ENCODE measurements around the gene POP7. TPM values are rescaled to one million over a fixed set of nuclear protein-coding genes. Genes with fewer than 3 reads are reported as not detected.
"Not testable (repeated sequence)": the region's sequence is repeated elsewhere in the genome, so short reads cannot be mapped to it uniquely, and the experiment has no call there.

Gene POP7
- total and polyA plus RNA-seq, 11 donors, result 24.1 to 62.4 (median 29.7) TPM

DNA sequence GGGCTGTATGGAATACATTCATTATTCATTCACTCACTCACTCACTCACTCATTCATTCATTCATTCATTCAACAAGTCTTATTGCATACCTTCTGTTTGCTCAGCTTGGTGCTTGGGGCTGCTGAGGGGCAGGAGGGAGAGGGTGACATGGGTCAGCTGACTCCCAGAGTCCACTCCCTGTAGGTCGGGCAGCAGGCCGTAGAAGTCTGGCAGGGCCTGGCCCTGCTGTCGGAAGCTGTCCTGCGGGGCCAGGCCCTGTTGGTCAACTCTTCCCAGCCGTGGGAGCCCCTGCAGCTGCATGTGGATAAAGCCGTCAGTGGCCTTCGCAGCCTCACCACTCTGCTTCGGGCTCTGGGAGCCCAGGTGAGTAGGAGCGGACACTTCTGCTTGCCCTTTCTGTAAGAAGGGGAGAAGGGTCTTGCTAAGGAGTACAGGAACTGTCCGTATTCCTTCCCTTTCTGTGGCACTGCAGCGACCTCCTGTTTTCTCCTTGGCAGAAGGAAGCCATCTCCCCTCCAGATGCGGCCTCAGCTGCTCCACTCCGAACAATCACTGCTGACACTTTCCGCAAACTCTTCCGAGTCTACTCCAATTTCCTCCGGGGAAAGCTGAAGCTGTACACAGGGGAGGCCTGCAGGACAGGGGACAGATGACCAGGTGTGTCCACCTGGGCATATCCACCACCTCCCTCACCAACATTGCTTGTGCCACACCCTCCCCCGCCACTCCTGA, 16.7 kb downstream of the POP7 start:
- DNase-seq (peak in 1 of 5 donors; percentile 38), ATAC-seq (no peak)
- no peak overlapping the region for H3K27ac ChIP-seq
- H3K4me3 ChIP-seq, result no peak overlapping the region
- 80 to 84% (median 82%) methylated on average over 16 to 17 of the region's 17 CpGs for WGBS, 4 donors
- TF ChIP-seq, protein P1, sequence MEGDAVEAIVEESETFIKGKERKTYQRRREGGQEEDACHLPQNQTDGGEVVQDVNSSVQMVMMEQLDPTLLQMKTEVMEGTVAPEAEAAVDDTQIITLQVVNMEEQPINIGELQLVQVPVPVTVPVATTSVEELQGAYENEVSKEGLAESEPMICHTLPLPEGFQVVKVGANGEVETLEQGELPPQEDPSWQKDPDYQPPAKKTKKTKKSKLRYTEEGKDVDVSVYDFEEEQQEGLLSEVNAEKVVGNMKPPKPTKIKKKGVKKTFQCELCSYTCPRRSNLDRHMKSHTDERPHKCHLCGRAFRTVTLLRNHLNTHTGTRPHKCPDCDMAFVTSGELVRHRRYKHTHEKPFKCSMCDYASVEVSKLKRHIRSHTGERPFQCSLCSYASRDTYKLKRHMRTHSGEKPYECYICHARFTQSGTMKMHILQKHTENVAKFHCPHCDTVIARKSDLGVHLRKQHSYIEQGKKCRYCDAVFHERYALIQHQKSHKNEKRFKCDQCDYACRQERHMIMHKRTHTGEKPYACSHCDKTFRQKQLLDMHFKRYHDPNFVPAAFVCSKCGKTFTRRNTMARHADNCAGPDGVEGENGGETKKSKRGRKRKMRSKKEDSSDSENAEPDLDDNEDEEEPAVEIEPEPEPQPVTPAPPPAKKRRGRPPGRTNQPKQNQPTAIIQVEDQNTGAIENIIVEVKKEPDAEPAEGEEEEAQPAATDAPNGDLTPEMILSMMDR (IDR thresholded peaks at IDR 0.05), result no peak
- TF ChIP-seq POLR2A (IDR thresholded peaks at IDR 0.05), result no peak
- H3K9me3 ChIP-seq, result no peaks in the 10 kb centered on the region
- intact Hi-C loops (cut with DNase I), result loop anchor here in 2 of 10 donors (10.0 kb wide), 2 partner anchors 158 to 258 kb away; partner anchors contain the start of gene SPACDR (in 1 of the 2)
- H3K4me1 ChIP-seq, result peaks cover 0 to 11% (median 0%) of the 10 kb centered on the region in 12 donors
- H3K36me3 ChIP-seq, result no peaks in the 10 kb centered on the region
- peaks cover 11 to 61% (median 36%) of the 10 kb centered on the region in 9 donors for H3K27me3 ChIP-seq

DNA sequence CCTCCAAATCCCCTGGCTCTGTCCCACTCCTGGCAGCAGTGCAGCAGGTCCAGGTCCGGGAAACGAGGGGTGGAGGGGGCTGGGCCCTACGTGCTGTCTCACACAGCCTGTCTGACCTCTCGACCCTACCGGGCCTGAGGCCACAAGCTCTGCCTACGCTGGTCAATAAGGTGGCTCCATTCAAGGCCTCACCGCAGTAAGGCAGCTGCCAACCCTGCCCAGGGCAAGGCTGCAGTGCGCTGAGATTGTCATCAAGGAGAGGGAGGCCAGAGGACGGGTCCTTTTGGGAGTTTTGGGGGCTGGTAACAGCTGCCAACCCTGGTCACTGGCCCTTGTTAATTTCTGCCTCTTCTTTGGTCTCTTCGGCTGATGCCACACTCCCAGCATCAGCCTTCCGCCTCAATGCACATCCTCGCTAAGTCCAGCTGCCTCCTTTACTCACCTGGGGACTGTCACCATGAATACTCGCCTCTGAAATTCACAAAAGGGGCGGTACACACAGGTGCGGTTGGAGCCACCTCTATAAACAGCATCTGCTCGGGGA, 17.9 kb downstream of the POP7 start:
- no peak overlapping the region for H3K27ac ChIP-seq
- peaks cover 0 to 11% (median 0%) of the 10 kb centered on the region in 12 donors for H3K4me1 ChIP-seq
- ATAC-seq (no peak), DNase-seq (peak in 1 of 5 donors; percentile 32)
- intact Hi-C loops (cut with DNase I), result loop anchor here in 2 of 10 donors (10.0 kb wide), 2 partner anchors 159 to 259 kb away; partner anchors contain the start of gene SPACDR (in 1 of the 2)
- H3K27me3 ChIP-seq, result peaks cover 11 to 61% (median 36%) of the 10 kb centered on the region in 9 donors
- no peaks in the 10 kb centered on the region for H3K36me3 ChIP-seq
- TF ChIP-seq, protein P1 (IDR thresholded peaks at IDR 0.05), result no peak
- no peak for TF ChIP-seq POLR2A (IDR thresholded peaks at IDR 0.05)
- no peak overlapping the region for H3K4me3 ChIP-seq
- 81 to 87% (median 83%) methylated on average over 16 of the region's 16 CpGs for WGBS, 4 donors
- H3K9me3 ChIP-seq, result no peaks in the 10 kb centered on the region

GRCh38 chr7:100724364-100724763, 18.4 kb downstream of the POP7 start:
- H3K27me3 ChIP-seq, result peaks cover 11 to 57% (median 33%) of the 10 kb centered on the region in 9 donors
- intact Hi-C loops (cut with DNase I), result loop anchor here in 2 of 10 donors (10.0 kb wide), 2 partner anchors 160 to 260 kb away; partner anchors contain the start of gene SPACDR (in 1 of the 2)
- ATAC-seq, DNase-seq, H3K9me3 ChIP-seq, H3K4me3 ChIP-seq, H3K36me3 ChIP-seq, H3K27ac ChIP-seq: not testable (repeated sequence)
- WGBS, 4 donors, result 91 to 95% (median 92%) methylated on average over 2 of the region's 2 CpGs
- peaks cover 0 to 11% (median 0%) of the 10 kb centered on the region in 12 donors for H3K4me1 ChIP-seq

- WGBS, 4 donors, result 59 to 68% (median 63%) methylated on average over 12 of the region's 12 CpGs
- H3K4me3 ChIP-seq, result no peak overlapping the region
- no peaks in the 10 kb centered on the region for H3K36me3 ChIP-seq
- DNase-seq, result peak in 1 of 5 donors; percentile 3
- peaks cover 0 to 37% (median 9%) of the 10 kb centered on the region in 9 donors for H3K27me3 ChIP-seq
- ATAC-seq, result no peak
- H3K27ac ChIP-seq, result no peak overlapping the region
- H3K4me1 ChIP-seq, result peaks cover 0 to 3% (median 0%) of the 10 kb centered on the region in 12 donors
- intact Hi-C loops (cut with DNase I), result loop anchor here in 3 of 10 donors (5.0 to 10.0 kb wide), 4 partner anchors 162 to 262 kb away; partner anchors contain the start of gene SPACDR (in 1 of the 3)
- no peak for TF ChIP-seq POLR2A (IDR thresholded peaks at IDR 0.05)
- TF ChIP-seq, protein P1 (IDR thresholded peaks at IDR 0.05), result no peak
- no peaks in the 10 kb centered on the region for H3K9me3 ChIP-seq
Measured at GRCh38 chr7:100726996-100727761, 21.3 kb downstream of the POP7 start.
